SKM-1 (cell line): ENCODE data around the gene SRP72.
A peak's percentile ranks its signal among the peaks of the same experiment; 100 is the strongest.
"Not testable (repeated sequence)": the region's sequence is repeated elsewhere in the genome, so short reads cannot be mapped to it uniquely, and the experiment has no call there.

Source experiments
- DNase-seq: peaks from one replicate; lab custom pipeline; 2025; ENCODE audit not compliant: unreplicated experiment; lab: John Stamatoyannopoulos, UW

SRP72 gene

GRCh38 chr4:56467284-56468096 lies at the start of gene SRP72:
Gene SRP72, plus strand, starts transcription at chr4:56467617. Its CDS starts 19 bp downstream, at chr4:56467636.
- DNase-seq: peak; percentile 74

GRCh38 chr4:56424176-56424575 lies 43.2 kb upstream of the SRP72 start:
- DNase-seq: no peak

GRCh38 chr4:56424697-56425514 lies 42.5 kb upstream of the SRP72 start:
- no peak for DNase-seq

- DNase-seq: no peak
Observed at GRCh38 chr4:56425518-56425917, 41.9 kb upstream of the SRP72 start.

DNA sequence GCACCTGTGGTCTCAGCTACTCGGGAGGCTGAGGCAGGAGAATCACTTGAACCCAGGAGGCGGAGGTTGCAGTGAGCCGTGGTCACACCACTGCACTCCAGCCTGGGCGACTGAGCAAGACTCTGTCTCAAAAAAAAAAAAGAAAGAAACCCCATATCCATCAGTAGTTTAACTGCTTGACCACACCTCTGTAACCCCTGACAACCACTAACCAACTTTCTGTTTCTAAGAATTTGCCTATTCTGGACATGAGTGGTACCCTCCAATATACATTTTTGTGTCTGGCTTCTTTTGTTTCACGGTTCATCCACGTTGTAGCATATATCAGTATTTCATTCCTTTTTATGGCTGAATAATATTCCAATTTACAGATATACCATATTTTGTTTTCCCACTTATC lies 41.1 kb upstream of the SRP72 start:
- no peak for DNase-seq

- no peak for DNase-seq
Observed at GRCh38 chr4:56427179-56427578, 40.2 kb upstream of the SRP72 start.

DNA sequence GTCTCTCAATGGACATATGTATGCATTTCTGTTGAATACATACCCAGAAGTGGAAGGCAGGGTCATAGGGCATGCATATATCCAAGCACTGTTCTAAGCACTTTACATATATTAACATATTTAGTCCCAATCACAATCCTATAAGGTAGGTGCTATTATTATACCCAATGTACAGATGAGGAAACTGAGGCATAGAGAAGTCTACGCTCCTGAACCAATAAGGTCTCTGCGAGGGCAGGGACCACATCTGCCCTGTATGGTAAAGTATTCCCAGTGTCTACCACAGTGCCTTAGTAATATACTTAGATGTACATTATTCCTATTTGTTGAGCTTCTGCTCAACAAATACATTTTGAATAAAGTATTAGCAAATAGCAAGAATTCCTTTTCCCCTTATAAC lies 37.2 kb upstream of the SRP72 start:
- no peak for DNase-seq

DNA sequence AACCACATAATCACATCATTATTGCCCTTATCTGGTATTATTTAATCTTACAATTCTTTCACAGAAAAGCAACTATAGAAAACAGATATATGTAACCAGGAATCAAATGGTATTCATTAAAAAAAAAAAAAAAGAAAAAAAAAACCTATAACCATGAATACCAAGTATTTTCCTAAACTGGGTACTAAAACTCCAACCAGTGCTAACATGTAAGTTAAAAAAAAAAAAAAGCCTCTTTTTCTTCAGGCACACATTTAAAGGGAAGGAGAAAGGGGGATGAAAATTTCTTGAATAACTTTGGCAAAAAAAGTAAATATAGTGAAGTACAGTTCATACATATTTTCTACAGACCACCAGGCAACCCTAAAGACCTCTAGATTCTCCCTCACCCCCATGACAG lies 34.1 kb upstream of the SRP72 start:
- DNase-seq: no peak

DNA sequence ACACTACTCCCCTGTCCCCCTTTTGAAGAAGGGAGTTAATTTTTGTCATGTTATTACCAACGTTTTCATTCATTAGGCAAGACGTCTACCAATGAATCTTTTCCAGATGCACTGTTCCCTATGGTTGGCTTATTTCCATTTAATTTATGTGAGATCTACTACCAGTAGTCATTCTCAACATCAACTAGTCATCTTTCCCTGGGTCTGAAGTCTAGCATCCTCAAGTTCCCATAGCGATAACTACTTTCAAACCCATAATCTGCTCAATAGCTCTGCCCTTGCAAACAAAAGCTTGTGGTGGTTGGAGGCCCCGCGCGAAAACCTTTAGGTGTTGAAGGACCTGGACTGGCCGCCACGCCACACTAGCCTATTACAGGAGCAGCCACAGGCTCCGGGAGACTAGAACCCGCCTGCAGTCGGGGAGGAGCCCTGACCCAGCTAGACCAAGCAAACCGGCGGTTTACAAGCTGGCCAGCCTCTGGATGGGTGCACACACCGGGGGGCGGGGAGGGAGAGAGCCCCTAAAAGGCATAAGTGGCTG lies 32.7 kb upstream of the SRP72 start:
- no peak for DNase-seq

DNA sequence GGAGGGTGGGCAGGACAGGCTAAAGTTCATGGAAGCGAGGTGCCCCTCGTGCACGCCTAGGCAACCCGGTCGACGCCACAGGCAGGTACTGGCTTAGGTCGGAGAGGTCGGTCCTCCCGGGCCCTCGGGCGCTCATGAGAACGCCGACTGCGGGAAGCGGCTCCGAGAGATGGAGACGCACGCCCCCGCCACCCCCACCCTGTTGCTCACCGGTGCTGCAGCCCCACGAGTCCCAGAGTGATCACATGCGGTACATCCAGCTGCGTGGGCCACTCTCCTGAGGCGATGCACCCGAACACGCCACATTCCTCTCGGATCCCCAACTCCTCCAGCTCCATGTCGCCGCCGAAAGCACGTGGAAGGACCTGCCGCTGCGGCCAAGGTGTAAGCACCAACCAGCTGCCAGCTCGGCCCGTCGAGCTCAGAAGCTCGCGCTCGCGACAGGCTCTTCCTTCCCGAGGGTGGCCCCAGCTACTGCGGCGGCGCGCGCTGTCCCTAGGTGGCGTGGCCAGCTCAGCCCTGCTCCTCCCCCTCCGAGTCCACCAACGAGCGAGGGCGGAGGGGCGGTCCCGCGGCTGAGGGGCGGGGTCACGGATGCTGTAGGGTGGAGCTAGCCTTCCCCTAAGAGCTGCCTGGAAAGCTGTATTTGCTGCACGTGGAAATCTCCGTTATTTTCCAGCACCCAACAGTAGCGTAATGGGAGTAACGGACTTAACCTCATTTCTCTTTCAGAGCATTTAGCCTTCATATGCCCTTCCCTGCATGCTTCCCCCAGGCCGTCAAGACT lies 32.1 kb upstream of the SRP72 start, which contains the start of gene PPAT:
Gene PPAT (minus strand): TSS at position 476 of the 787 bp plus-strand sequence. CDS start 138 bp downstream, at position 338.
- peak; percentile 97 for DNase-seq

DNA sequence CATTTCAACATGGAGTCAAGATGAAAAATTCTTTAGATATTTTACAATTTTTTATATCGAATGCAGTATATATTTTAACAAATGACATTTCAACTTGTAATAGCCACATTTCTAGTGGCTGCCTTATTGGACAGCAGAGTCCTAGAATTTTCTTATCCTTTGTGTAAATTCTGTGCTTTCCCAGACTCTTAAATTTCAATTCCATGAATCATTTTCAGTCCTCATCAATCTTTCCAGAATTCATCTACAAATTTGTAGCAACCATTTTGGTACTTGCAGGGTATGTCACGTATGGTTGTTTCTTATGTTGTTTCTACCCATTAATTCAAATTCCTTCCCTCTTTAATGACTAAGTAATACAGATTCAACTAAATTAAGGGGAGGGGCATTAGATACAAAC lies 28.7 kb upstream of the SRP72 start:
- no peak for DNase-seq

DNA sequence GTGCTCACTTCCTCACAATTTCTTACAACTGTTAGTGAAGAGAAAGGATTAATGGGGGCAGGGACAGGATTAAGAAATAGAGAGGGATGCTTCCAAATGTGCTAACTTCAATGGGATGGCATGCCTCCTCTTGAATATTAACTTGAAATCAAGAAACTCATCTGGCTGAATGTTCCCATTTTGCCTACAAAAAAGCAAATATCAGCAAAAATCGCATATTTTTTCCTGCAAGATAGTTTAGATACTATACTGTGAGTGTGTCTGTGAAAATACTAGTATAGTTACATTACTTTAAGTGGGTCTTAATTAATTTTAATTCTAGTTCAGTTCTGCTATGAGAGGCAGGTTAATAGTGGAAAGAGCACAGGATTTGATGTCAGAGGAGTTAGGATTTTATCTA lies 26.4 kb upstream of the SRP72 start:
- DNase-seq: no peak

DNA sequence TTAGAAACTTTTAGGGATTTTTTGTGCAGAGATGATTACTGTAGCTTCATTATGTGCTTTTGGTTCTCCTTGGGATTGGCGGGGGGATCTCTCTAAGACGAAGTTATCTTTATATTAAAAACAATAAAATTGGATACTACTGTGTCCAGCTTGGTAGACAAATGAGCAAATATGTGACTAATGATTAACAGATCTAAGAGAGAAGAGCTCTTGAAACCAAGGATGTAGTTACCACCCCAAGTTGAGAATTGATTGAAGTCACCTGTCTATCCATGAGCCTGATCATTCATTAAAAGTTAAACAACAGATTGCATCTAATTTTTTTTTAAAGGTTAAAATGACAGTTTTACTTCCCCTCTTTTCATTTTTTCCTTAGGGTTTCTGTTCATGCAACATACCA lies 22.7 kb upstream of the SRP72 start:
- no peak for DNase-seq

DNA sequence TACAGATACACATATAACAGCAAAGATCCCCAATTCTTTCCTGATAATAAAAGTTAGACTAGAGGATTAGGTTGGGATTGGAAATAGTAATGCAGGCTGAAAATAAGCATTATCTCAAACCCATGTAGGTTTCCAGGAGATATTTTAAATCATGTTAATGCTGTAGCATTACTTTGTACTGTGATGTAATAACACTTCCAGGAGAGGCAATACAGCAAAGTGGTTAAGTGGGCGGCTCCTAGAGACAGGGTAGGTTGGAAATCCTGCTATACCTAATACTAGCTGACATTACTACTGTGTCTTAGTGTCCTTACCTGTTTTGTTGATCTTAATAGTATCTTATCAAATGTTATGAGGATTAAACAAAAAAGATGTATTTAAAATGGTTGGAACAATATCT lies 21.7 kb upstream of the SRP72 start:
- DNase-seq: no peak

GRCh38 chr4:56448301-56448700 lies 19.1 kb upstream of the SRP72 start:
- no peak for DNase-seq

DNA sequence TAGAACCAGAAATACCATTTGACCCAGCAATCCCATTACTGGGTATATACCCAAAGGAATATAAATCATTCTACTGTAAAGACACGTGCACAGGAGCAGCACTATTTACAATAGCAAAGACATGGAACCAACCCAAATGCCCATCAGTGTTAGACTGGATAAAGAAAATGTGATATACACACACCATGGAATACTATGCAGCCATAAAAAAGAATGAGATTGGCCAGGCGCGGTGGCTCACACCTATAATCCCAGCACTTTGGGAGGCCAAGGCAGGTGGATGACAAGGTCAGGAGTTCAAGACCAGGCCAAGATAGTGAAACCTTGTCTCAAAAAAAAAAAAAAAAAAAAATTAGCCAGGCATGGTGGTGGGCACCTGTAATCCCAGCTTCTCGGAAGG lies 17.9 kb upstream of the SRP72 start:
- not testable (repeated sequence) for DNase-seq

GRCh38 chr4:56450342-56450741 lies 17.1 kb upstream of the SRP72 start:
- no peak for DNase-seq

GRCh38 chr4:56460085-56460484 lies 7.3 kb upstream of the SRP72 start:
- DNase-seq: no peak

DNA sequence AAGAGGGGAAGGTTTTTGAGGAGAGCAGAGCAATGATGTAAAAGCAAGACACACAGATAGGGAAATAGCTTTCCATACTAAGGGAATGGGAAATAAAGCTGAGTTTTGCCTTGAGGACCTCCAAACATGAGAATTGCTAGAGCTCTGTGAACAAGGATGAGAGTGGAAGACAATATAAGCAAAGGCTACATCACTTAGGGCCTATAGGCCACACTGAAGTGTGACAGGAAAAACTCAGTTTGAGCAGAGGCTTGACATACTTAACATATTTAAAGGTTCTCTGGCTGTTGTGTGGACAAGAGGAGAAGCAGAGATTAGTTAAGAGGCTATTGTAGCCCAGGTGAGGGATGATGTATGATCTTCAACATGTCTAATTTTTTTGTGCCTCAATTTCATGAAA lies 5.3 kb upstream of the SRP72 start:
- DNase-seq: no peak

DNA sequence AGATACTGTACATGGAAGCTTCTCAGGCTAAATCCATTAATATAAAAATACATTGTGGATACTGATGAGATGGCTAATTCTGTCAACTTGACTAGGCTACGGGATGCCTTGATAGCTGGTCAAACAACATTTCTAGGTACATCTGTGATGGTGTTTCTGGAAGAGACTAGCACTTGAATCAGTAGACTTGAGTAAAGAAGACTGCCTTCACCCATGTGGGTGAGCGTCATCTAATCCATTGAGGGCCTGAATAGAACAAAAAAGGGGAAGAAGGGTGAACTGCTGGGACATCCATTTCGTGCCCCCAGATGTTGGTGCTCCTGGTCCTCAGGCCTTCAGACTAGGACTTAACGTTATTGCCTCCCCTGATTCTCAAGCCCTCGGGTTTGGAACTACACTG lies 3.7 kb upstream of the SRP72 start:
- no peak for DNase-seq

DNA sequence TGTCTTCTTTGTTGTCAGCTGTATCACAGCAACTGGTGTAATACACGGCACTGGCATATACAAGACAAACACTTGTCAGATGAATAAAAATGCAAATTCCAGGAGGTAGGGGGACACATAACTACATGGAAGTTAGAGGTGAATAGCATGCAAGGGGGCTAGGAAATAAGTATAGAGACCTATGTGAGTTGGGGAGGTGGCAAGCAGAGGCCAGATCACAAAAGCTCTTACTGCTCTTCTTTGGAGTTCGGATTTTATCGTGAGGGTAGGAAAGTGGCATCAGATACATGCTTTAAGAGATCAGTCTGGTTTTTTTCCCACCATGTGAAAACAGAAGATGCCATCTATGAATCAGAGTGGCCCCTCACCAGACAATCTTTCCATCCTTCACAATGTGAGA lies 2.8 kb upstream of the SRP72 start:
- DNase-seq: no peak
